ENCODE data around the gene CREBBP.

CREBBP gene

GRCh38 chr16:3792472-3793012 lies 88.0 kb downstream of the CREBBP start:
- DNase-seq: no peak

DNA sequence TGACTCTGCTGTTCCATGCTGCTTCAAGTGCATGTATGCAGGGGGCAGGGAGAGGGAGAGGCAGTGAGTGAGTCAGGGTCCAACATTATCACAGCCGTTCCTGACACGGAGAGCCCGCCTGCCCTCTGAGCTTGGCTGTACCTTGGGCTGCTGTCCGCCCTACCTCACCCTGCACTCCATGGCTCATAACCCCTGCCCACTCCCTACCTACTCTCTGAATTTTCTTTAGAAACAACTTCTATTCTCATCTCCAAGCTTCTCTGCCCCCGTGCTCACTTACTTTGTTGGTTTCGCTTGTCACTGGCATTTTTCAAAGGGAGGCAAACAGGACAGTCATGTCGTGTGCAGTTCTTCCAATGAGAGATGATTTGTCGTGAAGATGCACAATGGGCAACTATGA lies 88.8 kb downstream of the CREBBP start:
- no peak for DNase-seq

- DNase-seq: no peak
These were observed 91.0 kb downstream of the CREBBP start for GRCh38 chr16:3789375-3790099.

DNA sequence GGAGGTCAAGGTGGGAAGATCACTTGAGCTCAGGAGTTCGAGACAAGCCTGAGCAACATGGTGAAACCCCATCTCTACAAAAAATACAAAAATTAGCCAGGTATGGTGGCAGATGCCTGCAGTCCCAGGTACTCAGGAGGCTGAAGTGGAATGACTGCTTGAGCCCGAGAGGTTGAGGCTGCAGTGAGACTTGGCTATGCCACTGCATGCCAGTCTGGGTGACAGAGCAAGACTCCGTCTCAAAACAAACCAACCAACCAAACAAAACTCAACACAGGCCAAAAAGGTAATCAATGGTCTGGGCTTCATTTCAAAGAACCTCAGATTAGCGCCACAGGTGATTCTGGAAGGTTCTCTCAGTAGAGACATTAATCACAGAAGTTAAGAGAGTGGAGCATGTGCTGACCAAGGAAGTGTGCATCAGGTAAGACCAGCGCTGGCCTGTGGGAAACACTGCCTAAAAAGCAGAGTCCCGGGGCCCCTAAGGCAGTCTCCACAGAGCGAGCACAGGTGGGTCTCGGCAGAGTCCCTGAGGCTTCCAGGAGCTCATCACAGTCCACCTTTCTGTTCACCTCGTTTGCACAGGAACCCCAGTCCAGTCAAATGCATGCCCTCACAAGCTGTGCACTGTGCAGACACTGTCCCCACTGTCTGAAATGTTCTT lies 91.7 kb downstream of the CREBBP start:
- DNase-seq: no peak

GRCh38 chr16:3787924-3788661 lies 92.4 kb downstream of the CREBBP start:
- no peak for DNase-seq

DNA sequence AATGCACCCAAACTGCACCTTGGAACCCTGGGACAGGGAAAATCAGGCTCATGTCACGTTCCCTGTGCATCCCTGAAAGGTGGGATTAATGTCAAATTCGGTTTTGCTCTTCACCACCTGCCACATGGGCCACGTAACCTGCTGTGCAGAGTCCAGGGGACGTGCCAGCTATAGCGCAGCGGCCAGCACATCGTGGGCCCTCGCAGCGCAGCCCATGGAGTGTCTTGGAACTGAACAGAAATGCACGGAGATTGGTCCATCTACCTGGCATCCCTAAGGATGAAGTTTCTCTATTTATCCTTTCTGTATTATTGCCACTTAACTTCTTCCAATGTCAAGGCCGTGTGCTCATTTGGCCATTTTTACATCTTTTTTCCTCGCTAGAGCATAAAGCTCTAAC lies 95.1 kb downstream of the CREBBP start:
- DNase-seq: no peak

GRCh38 chr16:3783516-3783915 lies 97.0 kb downstream of the CREBBP start:
- DNase-seq: no peak

- no peak for DNase-seq
These were observed 97.9 kb downstream of the CREBBP start for GRCh38 chr16:3782566-3782965.

- DNase-seq: no peak
These were observed 99.1 kb downstream of the CREBBP start for GRCh38 chr16:3781421-3781820.

GRCh38 chr16:3780570-3780969 lies 99.9 kb downstream of the CREBBP start:
- no peak for DNase-seq

DNA sequence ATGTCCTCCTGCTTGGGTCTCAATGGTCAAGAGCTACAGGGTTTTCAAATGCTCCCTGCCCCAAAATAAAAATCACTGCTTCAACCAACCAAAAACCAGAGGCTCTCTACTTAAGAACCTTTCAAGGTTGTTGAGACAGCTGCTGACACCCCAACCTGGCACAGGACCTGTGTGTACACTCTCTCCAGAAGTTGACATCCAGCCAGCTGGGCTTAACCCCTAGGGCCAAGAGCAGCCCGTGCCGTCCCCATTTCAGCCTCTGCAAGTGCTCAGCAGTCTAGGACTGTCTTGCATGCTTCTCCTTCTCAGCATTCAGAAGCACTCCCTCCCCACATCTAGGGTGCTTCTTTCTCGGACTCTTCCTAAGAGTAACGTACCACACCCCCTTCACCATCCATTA lies 104.2 kb downstream of the CREBBP start:
- DNase-seq: peak; percentile 52

DNA sequence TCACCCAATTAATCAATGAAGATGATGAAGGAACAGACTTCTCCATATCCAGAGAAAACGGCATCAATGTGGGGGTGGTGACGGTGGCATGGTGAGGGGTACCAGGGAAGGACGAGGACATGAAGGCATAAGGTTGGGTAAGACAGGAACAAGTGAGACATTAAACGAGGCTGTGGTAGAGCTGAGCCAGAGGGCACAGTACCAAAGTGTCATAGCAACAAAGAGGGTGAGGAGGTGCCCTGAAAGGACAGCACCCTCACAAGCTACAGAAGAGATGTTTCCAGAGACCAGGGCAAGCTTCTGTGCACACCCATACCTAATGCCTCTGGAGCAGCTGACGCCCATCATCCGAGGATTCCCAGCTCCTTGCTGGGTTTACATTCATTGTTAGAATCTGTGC lies 105.7 kb downstream of the CREBBP start:
- DNase-seq: no peak

GRCh38 chr16:3774156-3774767 lies 106.3 kb downstream of the CREBBP start:
- peak; percentile 19 for DNase-seq

GRCh38 chr16:3773663-3774062 lies 106.8 kb downstream of the CREBBP start:
- no peak for DNase-seq

DNA sequence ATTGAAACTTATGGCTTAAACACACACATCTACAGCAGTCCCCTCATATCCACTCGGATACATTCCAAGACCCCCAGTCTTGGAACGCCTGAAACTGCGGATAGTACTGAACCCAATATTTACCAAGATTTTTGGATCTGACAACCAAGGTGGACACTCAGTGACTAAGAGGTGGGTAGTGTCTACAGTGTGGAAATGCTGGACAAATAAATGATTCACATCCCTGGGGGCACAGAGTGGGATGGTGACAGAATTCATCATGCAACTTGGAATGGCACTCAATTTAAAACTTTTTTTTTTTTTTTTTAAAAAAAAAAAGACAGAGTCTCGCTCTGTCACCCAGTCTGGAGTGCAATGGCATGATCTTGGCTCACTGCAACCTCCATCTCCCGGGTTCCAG lies 109.0 kb downstream of the CREBBP start:
- no peak for DNase-seq

DNA sequence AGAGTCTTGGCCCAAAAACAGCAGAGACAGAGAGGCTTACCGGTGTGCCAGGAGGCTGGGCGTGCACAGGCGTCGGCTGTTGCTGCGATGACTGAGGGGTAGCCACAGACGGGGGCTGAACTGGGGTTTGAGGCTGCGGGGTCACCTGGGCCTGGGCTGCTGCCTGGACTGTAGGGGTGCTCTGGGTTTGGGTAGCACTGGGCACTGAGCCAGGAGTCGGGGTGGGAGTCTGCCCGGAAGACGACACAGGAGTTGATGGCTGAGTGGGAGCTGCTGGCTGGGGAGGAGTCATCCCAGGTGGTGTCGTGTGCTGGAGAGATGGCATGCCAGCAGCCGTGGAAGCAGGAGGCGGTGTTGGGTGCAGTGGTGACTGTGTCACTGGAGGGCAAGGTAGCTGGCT lies 110.0 kb downstream of the CREBBP start:
- no peak for DNase-seq

GRCh38 chr16:3769942-3770341 lies 110.6 kb downstream of the CREBBP start:
- DNase-seq: no peak

DNA sequence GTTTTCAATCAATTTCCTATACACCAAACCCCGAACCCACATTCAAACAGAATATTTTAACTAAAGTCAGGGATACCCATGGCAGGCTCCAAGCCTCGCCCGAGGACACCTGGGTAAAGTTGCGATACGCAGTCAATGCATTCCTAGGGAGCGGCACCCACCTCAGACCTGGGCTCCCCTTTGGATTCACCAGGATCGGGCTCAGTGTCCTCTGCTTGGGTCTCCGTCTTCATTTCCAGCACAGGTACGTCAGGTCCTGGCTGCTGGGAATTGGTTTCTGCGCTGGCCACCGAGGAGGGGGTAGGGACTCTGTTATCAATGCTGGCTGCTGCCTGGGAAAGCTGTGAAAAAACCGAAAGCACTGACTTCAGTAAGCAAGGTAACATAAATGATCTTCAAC lies 111.5 kb downstream of the CREBBP start:
- no peak for DNase-seq

GRCh38 chr16:3767333-3767986 lies 113.1 kb downstream of the CREBBP start:
- no peak for DNase-seq

DNA sequence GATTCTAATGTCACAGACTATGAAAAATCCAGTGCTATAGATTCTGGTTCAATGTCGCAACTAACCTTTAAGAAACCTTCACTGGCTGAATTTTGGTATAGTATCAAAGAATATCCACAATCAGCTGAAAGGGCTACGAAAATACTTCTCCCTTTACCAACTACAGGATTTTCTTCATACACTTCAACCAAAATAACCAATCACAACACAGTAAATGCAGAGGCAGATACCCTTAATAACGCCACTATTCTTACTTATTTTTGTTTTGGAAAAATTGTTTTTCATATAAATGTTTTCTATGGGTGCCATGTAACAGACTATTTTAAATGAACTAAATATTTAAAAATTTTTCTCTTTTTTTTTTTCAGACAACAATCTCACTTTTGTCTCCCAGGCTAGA lies 114.3 kb downstream of the CREBBP start:
- DNase-seq: no peak

GRCh38 chr16:3764409-3764808 lies 116.1 kb downstream of the CREBBP start:
- no peak for DNase-seq

DNA sequence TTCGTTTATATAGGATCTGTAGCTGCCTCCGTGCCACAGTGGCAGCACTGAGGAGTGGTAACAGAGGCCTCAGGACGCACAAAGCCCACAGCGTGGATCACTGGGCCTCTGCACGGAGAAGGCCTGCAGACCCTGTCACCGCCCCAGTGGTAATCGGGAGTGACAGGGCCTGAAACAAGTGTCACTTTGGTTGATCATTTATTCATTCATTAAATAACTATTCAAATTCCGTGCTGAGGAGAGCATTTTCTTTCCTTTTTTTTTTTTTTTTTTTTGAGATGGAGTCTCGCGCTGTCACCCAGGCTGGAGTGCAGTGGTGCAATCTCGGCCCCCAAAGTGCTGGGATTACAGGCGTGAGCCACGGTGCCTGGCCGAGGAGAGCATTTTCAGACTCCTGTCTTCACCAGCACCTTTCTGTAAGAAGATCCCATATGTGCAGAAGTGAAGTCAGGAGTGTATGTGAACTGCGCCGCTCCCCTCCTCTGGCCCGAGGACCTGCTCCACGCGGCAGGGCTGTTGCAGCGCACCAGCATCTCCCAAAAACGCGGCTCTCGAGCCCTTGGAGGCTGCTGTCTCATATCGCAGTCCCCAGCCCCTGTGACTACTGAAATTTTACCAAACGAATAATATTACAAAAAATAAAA lies 118.3 kb downstream of the CREBBP start:
- DNase-seq: no peak

Measured in NCI-H2029 (cell line).